Dermis blood vessel endothelial cell (primary cell): ENCODE results near the gene CTRB2. TPM values are rescaled to one million over a fixed set of nuclear protein-coding genes. Genes with fewer than 3 reads are reported as not detected.
"Not testable (repeated sequence)": the region's sequence is repeated elsewhere in the genome, so short reads cannot be mapped to it uniquely, and the experiment has no call there.

ENCODE experiments used
- DNase-seq: peaks from one replicate; pipeline ENCODE4 v3.0.0; 2010
- total RNA-seq: library from RNA; depleted of rRNA; stranded (reverse); fragments of >200 nt; gene quantifications from 2 replicates; pipeline ENCODE4 v1.2.3, GENCODE V29; 2014

The CTRB2 gene
- total RNA-seq, 1 donor from 2014 or later, result not detected

DNA sequence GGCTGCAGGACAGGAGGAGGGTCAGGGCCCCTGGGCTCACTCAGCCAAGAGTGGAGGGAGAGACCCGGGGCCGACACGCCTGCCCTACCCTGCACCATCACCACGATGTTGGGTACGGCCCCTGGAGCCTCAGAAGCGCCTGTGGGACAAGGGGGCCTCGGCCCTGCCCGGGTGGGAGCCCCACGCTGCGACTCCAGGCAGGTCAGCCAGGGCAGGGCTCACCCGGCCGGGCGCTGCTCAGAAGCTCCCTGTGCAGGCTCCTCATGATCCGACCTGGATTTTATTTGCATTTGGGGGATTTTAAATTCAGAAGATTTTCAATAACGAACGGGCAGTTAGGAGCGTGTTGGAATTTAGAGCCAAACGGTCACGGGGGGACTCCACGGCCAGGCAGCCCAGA, 2.1 kb downstream of the CTRB2 start:
- DNase-seq, result not testable (repeated sequence)

DNA sequence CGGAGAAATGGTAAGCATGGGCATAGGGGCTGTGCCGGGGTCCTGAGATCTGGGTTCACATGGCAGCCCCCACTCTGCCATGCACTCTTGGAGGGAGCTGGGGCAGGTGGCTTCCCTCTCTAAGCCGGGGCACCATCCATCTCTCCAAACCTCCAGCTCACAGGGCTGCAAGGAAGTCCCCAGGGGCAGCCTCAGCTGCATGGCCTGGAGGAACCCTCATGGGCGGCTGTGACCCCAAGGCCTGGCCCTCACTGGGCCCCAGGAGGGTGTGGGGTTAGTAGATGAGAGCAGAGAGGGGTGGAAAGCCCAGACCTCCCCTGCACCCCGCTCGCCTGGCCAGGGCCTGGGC, 2.6 kb downstream of the CTRB2 start:
- DNase-seq, result no peak

GRCh38 chr16:75203667-75204409, 3.1 kb downstream of the CTRB2 start:
- no peak for DNase-seq

- no peak for DNase-seq
These were observed 3.9 kb downstream of the CTRB2 start for GRCh38 chr16:75203096-75203495.

DNA sequence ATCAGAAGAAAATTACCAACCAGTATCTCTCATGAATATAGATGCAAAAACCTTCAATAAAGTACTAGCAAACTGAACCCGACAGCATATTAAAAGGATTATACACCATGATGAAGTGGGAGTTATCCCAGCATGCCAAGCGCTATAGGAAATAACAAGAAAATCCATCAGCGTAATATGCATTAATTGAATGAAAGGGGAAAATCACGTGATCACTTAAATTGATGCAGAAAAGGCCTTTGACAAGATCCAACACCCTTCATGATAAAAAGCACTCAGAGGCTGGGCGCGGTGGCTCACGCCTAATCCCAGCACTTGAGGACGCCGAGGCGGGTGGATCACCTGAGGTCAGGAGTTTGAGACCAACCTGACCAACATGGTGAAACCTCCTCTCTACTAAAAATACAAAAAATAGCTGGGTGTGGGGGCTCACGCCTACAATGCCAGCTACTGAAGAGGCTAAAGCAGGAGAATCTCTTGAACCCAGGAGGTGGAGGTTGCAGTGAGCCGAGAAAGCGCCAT, 4.8 kb downstream of the CTRB2 start:
- DNase-seq, result no peak

GRCh38 chr16:75198135-75198600, 8.8 kb downstream of the CTRB2 start:
- DNase-seq, result no peak

GRCh38 chr16:75197522-75198134, 9.3 kb downstream of the CTRB2 start:
- no peak for DNase-seq

DNA sequence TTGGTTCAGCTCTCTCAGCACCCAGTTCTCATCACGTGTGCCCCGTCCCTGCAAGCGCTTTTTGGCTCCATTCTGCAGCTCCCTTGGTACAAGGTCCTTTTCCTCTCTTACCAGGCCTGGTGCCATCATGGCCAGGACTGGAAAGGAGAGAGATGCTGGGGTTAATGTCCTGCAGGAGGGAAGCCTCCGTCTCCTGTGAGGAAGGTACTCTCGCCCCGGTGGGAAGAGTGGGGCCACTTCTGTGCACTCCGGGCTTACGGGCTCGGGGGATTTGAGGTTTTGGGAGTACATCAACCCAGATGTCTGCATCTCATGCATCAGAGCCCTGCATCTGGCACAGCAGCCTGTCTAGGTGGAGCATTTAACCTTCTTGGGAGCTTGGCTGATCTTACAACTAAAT, 10.1 kb downstream of the CTRB2 start:
- DNase-seq, result no peak

DNA sequence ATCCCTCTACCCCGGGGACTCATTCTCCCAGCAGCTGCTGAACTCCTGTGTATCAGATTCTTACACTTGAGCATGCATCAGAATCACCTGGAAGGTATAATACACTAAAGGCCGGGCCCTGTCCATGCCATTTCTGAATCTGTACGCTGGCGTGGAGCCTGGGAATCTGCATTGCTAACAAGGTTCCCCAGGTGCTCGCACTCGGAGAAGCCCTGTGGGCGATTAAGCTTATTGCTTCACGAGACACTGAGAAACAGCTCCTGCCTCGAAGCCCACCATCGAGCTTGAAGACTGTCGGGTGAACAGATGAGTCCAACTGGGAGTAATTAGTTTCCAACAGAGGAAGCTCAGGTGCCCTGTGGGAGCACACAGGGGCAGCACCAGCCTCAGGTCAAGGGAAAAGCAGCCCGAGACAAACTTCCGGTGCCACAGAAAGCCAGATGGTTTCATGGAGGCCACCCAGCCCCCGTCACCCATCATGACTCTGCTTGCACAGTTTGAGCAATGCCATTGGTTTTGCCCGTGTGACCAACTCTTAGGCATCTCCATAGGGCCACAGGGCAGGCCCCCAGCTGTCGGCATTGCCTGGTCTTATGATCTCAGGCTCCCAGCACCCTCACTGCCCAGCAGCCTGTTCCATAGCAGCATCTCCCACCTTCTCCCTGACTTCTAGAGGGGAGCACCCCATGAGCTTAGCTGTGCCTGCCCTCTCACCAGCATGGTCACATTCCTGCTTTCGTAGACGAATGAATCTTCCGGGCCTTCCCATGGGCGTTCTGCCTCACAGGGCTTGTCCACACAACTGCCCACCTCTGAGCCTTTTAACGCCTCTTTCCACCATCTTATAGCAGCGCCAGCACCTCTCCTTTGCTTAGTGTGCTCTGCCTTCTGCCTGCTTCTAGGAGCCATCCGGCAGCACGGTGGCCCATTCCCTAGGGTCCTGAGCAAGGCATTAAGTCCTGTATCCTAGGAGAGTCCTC, 10.9 kb downstream of the CTRB2 start:
- no peak for DNase-seq

DNA sequence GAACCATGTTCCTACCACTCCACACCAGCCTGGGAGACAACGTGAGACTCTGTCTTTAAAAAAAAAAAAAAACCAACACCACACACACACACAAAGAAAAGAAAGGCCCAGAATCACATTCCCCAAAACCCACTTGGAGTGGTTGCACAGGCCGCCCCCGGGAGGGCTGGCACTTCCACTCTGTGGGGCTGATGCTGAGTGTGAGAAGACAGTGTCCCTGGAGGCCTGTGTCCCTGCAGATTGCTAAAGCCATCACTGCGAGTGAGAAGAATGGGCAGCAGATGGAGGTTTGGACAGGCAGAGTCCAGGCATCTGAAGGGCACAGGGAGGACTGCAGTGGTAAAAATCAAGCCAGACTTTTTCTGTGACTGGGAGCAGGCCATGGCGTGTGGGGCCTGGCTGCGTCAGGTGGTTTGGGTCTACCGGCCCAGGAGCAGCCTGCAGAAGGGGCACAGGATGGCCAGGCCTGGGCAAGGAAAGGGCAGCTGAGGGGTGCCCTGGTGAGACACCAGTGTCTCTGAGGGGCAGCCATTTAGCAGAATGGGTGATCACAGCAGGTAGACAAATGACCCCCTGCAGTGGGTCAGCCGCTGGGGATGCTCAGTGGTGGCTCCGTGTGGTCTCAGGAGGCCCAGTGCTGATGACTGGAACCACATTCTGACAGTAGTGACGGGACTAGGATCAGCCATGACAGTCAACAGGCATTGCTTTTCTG, 13.1 kb downstream of the CTRB2 start:
- DNase-seq, result no peak

DNA sequence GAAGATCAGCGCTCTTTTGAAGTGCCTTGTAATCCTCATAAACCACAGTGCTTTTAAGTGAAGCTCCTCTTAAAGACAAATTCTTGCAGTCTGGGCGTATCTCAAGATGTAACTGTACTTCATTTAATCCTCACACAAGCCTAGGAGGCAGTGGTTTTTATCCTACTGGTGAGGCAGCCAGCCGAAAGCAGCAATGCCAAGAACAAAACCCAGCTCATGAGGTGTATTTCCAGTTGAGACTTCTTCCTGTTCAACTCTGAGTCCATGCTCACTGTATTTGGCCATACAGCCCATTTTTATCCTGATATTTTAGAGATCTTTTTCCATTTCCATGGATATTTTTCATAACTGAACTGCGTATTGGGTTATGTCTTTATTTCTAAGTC, 13.7 kb downstream of the CTRB2 start:
- peak; percentile 25 for DNase-seq

GRCh38 chr16:75192606-75193264, 14.2 kb downstream of the CTRB2 start:
- no peak for DNase-seq

GRCh38 chr16:75189638-75190245, 17.2 kb downstream of the CTRB2 start:
- DNase-seq, result no peak

DNA sequence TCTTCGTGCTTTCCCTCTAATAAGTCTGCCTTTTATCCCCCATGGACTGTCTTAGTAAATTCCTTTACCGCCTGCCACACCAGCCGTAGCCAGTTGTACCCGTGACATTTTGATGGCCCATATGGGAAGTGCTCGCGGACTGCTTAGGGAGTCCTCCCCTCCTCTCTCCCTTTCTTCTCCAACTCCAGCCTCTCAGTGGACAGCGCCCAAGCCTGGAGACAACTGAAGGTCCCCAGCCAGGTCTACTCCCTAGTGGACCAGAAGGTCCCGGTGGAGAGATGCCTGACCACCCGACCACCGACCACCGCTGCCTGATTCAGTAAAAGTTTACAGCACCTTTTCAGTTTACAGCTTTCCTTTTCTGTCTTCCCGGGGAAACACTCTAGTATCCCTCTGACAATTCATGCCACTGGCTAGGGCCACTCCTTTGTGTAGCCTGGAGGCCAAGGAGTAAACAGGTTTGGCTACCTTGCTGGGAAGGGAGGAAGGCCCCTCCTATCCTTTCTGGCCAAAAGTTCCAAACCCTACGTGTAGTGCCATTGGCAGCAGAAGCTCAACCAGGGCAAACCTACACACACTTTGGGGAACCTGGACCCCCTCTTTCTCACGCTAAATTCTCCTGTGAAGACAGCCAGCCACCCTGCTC, 18.0 kb downstream of the CTRB2 start:
- DNase-seq, result no peak

DNA sequence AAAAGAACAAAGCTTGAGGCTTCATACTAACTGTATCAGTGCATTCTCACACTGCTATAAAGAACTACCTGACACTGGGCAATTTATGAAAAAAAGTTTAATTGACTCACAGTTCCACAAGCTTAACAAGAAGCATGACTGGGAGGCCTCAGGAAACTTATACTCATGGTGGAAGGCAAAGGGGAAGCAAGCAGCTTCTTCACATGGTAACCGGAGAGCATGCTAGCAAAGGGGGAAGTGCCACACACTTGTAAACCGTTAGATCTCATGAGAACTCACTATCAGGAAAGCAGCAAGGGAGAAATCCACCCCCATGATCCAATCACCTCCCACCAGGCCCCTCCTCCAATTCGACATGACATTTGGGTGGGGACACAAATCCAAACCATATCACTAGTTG, 25.3 kb downstream of the CTRB2 start:
- no peak for DNase-seq

DNA sequence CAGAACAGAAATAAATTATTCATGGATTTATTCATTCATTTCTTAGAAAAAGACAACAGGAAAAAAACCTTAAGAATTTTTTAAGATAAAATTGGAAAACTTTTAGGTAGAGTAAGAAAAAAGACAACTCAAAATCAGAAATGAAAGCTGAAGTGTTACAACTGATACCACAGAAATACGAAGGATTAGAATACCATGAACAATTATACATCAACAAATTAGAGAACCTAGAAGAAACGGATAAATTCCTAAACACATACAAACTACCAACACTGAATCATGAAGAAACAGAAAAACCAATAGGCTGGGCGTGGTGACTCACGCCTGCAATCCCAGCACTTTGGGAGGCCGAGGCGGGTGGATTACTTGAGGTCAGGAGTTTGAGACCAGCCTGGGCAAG, 27.8 kb downstream of the CTRB2 start:
- DNase-seq, result no peak

GRCh38 chr16:75176926-75177325, 30.0 kb downstream of the CTRB2 start:
- DNase-seq, result no peak

DNA sequence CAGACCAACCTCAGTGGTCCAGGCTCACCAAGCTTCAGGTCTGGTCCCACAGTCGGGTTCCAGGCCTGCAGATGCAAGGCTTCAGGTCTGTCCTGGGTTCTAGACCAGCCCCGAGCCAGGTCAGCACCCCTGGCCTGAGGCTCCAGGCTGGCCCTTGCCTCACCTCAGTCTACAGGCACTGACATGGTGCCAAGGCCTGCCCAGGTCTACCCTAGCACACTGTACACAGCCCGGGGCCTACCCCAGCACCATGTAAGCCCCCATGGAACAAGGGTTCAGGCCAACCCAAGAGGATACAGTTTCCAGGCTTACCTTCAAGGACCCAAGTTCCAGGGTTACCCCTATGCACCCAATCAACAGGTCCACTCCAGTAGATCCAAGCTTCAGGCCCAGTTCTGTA, 31.9 kb downstream of the CTRB2 start:
- no peak for DNase-seq

GRCh38 chr16:75172578-75172977, 34.4 kb downstream of the CTRB2 start:
- DNase-seq, result no peak

- DNase-seq, result no peak
These were observed 37.0 kb downstream of the CTRB2 start for GRCh38 chr16:75169899-75170405.

GRCh38 chr16:75160386-75160785, 46.6 kb downstream of the CTRB2 start:
- DNase-seq, result no peak
